Measurements from ENCODE around the gene HCFC1R1. TPM values are rescaled to one million over a fixed set of nuclear protein-coding genes. Genes with fewer than 3 reads are reported as not detected.
A peak's percentile ranks its signal among the peaks of the same experiment; 100 is the strongest.

The HCFC1R1 gene
- total RNA-seq, 1 experiment from 2014 or later, result 61.3 TPM

- peaks cover 19 to 43% (median 20%) of the 10 kb centered on the region in 3 experiments for H3K36me3 Mint-ChIP-seq (ENCODE audit: insufficient read depth in 1 of 3, low read depth in 3 of 3)
- Histone ChIP-seq H4K8ac (replicated peaks; ENCODE audit: insufficient read length, low read depth, low read length) (no peak overlapping the region), H4K91ac (ENCODE audit: insufficient read length, low read depth, low read length) (no peak overlapping the region), H2BK120ac (ENCODE audit: low read depth, low read length, poor library complexity, severe bottlenecking) (no peak overlapping the region), H3K4me1 (ENCODE audit: insufficient read depth, low read length) (no peaks in the 10 kb centered on the region), H3K18ac (ENCODE audit: insufficient read length, low read depth, low read length) (no peak overlapping the region), H3K79me1 (ENCODE audit: insufficient read depth, low read depth, low read length, poor library complexity, severe bottlenecking) (no peaks in the 10 kb centered on the region), H3T11ph (ENCODE audit: low read length) (no peak overlapping the region), H3K56ac (ENCODE audit: insufficient read length, low read depth, low read length) (no peak overlapping the region), H3K4me2 (ENCODE audit: insufficient read depth, insufficient read length, low read length) (no peak overlapping the region), H3K23me2 (ENCODE audit: insufficient read length, low read depth, low read length, poor library complexity, severe bottlenecking) (peaks cover 14% of the 10 kb centered on the region), H3K4ac (ENCODE audit: low read depth, low read length) (no peak overlapping the region), H2BK20ac (ENCODE audit: low read depth, low read length, poor library complexity, severe bottlenecking) (no peak overlapping the region), H4K20me1 (ENCODE audit: control insufficient read depth, insufficient read depth, insufficient read length) (no peaks in the 10 kb centered on the region), H3K79me2 (ENCODE audit: insufficient read depth, low read length) (no peaks in the 10 kb centered on the region), H2AK5ac (ENCODE audit: insufficient read length, low read length) (no peak overlapping the region), H3K23ac (ENCODE audit: insufficient read length, low read depth, low read length) (no peak overlapping the region), H2BK15ac (ENCODE audit: low read depth, low read length) (no peak overlapping the region), H2BK5ac (ENCODE audit: insufficient read length, low read length) (no peak overlapping the region), H3K27me3 (ENCODE audit: insufficient read depth, low read length) (peaks cover 2% of the 10 kb centered on the region; the same call in 1 of the 2 replicates), H4K5ac (ENCODE audit: insufficient read length, low read depth, low read length) (no peak overlapping the region), H3K14ac (ENCODE audit: insufficient read depth, low read length) (no peak overlapping the region), H3K27ac (ENCODE audit: insufficient read length, low read depth, low read length) (no peak overlapping the region), H2AFZ (ENCODE audit: low read length) (no peak overlapping the region), H3K9me3 (ENCODE audit: control insufficient read depth, low read depth, low read length) (no peaks in the 10 kb centered on the region), H3K9ac (ENCODE audit: extremely low read depth, insufficient read length, low read length) (no peak overlapping the region), H2BK12ac (ENCODE audit: insufficient read length, low read depth, low read length) (no peak overlapping the region)
- TF ChIP-seq CTCF (conservative IDR thresholded peaks at IDR 0.05), result no peak
- H3K4me1 Mint-ChIP-seq, result peaks cover 21 to 38% of the 10 kb centered on the region in 2 experiments
- WGBS (ENCODE audit: extremely low coverage, insufficient read length, low lambda C conversion rate), result no CpG with 5 or more reads among the region's 17 CpGs
- no peaks in the 10 kb centered on the region; a peak in 2 of 5 replicates for H3K9me3 Mint-ChIP-seq
- H3K4me3 Mint-ChIP-seq, result peak overlapping the region in 1 of 2 experiments; percentile 25; a peak in 2 of 5 replicates
- no peak overlapping the region; a peak in 1 of 7 replicates for H3K27ac Mint-ChIP-seq
- H3K27me3 Mint-ChIP-seq (ENCODE audit: low read depth), result peaks cover 37% of the 10 kb centered on the region
- no peak for DNase-seq
These were observed 31.4 kb upstream of the HCFC1R1 start for GRCh38 chr16:3054965-3055733.

All from H9 (cell line).